ENCODE results near the gene PER1. TPM values are rescaled to one million over a fixed set of nuclear protein-coding genes. Genes with fewer than 3 reads are reported as not detected.

PER1 gene
- total RNA-seq, 6 experiments from 2014 or later = 25.7 to 118 (median 55.2) TPM

GRCh38 chr17:8131844-8132441 is 20.3 kb downstream of the PER1 start:
- no peaks in the 10 kb centered on the region for H3K36me3 ChIP-seq
- ATAC-seq (no peak), DNase-seq (no peak)
- TF ChIP-seq, protein P1, sequence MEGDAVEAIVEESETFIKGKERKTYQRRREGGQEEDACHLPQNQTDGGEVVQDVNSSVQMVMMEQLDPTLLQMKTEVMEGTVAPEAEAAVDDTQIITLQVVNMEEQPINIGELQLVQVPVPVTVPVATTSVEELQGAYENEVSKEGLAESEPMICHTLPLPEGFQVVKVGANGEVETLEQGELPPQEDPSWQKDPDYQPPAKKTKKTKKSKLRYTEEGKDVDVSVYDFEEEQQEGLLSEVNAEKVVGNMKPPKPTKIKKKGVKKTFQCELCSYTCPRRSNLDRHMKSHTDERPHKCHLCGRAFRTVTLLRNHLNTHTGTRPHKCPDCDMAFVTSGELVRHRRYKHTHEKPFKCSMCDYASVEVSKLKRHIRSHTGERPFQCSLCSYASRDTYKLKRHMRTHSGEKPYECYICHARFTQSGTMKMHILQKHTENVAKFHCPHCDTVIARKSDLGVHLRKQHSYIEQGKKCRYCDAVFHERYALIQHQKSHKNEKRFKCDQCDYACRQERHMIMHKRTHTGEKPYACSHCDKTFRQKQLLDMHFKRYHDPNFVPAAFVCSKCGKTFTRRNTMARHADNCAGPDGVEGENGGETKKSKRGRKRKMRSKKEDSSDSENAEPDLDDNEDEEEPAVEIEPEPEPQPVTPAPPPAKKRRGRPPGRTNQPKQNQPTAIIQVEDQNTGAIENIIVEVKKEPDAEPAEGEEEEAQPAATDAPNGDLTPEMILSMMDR (IDR thresholded peaks at IDR 0.05) = no peak
- TF ChIP-seq POLR2A (IDR thresholded peaks at IDR 0.05) = no peak
- H3K9me3 ChIP-seq = no peaks in the 10 kb centered on the region
- intact Hi-C loops (cut with DNase I) = no loop called here
- WGBS (ENCODE audit: insufficient coverage, low coverage, low lambda C conversion rate, missing lambda C conversion rate) = 46% methylated on average over 2 of the region's 3 CpGs
- H3K4me1 ChIP-seq = no peaks in the 10 kb centered on the region
- no peak overlapping the region for H3K4me3 ChIP-seq
- no peaks in the 10 kb centered on the region for H3K27me3 ChIP-seq
- no peak overlapping the region for H3K27ac ChIP-seq

GRCh38 chr17:8128125-8128784 is 23.9 kb downstream of the PER1 start:
- DNase-seq = no peak
- peaks cover 0 to 35% (median 11%) of the 10 kb centered on the region in 4 donors for H3K4me1 ChIP-seq
- H3K27me3 ChIP-seq = peaks cover 0 to 21% of the 10 kb centered on the region in 2 donors

GRCh38 chr17:8126491-8127066 is 25.6 kb downstream of the PER1 start:
- H3K9me3 ChIP-seq = no peaks in the 10 kb centered on the region
- no peak for DNase-seq
- ATAC-seq = peak; percentile 44 to 61 (median 60)
- H3K4me3 ChIP-seq = peak overlapping the region; percentile 36 to 52 (median 39)
- no peak overlapping the region for H3K27ac ChIP-seq
- H3K27me3 ChIP-seq = peaks cover 0 to 32% of the 10 kb centered on the region in 2 donors
- intact Hi-C loops (cut with DNase I) = no loop called here
- H3K4me1 ChIP-seq = peaks cover 0 to 49% (median 14%) of the 10 kb centered on the region in 4 donors
- no peaks in the 10 kb centered on the region for H3K36me3 ChIP-seq
- 1% methylated on average over 45 of the region's 45 CpGs for WGBS (ENCODE audit: insufficient coverage, low coverage, low lambda C conversion rate, missing lambda C conversion rate)
- TF ChIP-seq POLR2A (IDR thresholded peaks at IDR 0.05) = no peak
- TF ChIP-seq, protein P1 (IDR thresholded peaks at IDR 0.05) = no peak

More at GRCh38 chr17:8128125-8128784, 23.9 kb downstream of the PER1 start:
- no peak for ATAC-seq
- Histone ChIP-seq H3K9me3 (no peaks in the 10 kb centered on the region), H3K4me3 (no peak overlapping the region), H3K27ac (no peak overlapping the region), H3K36me3 (no peaks in the 10 kb centered on the region)
- TF ChIP-seq POLR2A (IDR thresholded peaks at IDR 0.05) = no peak
- TF ChIP-seq, protein P1 (IDR thresholded peaks at IDR 0.05) = no peak
- WGBS (ENCODE audit: insufficient coverage, low coverage, low lambda C conversion rate, missing lambda C conversion rate) = 71% methylated on average over 9 of the region's 14 CpGs
- intact Hi-C loops (cut with DNase I) = no loop called here

- TF ChIP-seq, protein P1 (IDR thresholded peaks at IDR 0.05) = no peak
- TF ChIP-seq POLR2A (IDR thresholded peaks at IDR 0.05) = no peak
- DNase-seq (no peak), ATAC-seq (peak in 3 of 4 donors; percentile 4 to 10 (median 4))
- no peak overlapping the region for H3K27ac ChIP-seq
- H3K36me3 ChIP-seq = no peaks in the 10 kb centered on the region
- peaks cover 0 to 55% (median 17%) of the 10 kb centered on the region in 4 donors for H3K4me1 ChIP-seq
- H3K9me3 ChIP-seq = no peaks in the 10 kb centered on the region
- intact Hi-C loops (cut with DNase I) = no loop called here
- peaks cover 0 to 37% of the 10 kb centered on the region in 2 donors for H3K27me3 ChIP-seq
- peak overlapping the region; percentile 36 to 52 (median 39) for H3K4me3 ChIP-seq
- WGBS (ENCODE audit: insufficient coverage, low coverage, low lambda C conversion rate, missing lambda C conversion rate) = 3% methylated on average over 34 of the region's 35 CpGs
Measured at GRCh38 chr17:8125947-8126490, 26.2 kb downstream of the PER1 start.
